HG02981 (cell line): ENCODE data around the gene LMNB1.
"Not testable (repeated sequence)": the region's sequence is repeated elsewhere in the genome, so short reads cannot be mapped to it uniquely, and the experiment has no call there.

Experiments used
- ATAC-seq: cut with Tn5 transposase; IDR thresholded peaks from one replicate; pipeline ENCODE4 v1.9.1; 2021; ENCODE audit warnings: mild to moderate bottlenecking, moderate library complexity; ENCODE audit not compliant: unreplicated experiment

Gene LMNB1

DNA sequence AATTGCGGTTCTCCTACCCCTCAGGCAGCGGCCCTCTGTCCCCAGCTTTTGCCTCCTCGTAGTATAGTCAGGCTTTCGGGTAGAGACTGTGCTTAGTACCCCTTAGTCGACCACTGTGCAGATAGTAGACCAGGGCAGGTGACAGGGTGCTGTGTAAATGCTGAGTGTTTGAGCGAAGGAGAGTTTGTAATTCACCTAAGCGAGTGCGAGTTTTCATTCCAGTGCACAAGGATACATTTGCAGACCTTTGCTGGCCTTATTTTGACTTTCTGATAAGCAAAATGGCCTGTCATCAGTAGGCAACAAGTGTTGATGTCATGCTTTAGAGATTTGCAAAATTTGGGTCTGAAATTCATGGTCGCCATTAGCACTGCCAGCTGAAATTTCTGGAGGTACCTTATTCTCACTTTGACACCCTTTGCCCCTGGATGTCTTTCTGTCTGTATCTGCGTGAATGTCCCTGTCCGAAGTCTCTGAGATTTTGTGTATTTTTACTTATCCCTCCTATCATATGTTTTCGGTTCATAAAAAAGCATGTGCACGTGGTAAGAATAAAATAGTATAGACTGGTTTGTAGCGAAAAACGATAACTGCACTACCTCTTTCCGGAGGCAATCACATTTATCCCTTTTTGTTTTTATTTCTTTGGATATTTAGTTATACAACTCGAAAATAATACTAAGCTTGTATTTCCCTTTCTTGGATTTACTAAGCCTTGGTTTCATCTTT is 1.9 kb downstream of the LMNB1 start:
- ATAC-seq: peak; percentile 2

- no peak for ATAC-seq
Measured at GRCh38 chr5:126780165-126780827, 3.4 kb downstream of the LMNB1 start.

GRCh38 chr5:126788409-126788808 is 11.5 kb downstream of the LMNB1 start:
- not testable (repeated sequence) for ATAC-seq

- ATAC-seq: no peak
Measured at GRCh38 chr5:126793097-126793496, 16.2 kb downstream of the LMNB1 start.

- not testable (repeated sequence) for ATAC-seq
Measured at GRCh38 chr5:126793648-126794047, 16.7 kb downstream of the LMNB1 start.

DNA sequence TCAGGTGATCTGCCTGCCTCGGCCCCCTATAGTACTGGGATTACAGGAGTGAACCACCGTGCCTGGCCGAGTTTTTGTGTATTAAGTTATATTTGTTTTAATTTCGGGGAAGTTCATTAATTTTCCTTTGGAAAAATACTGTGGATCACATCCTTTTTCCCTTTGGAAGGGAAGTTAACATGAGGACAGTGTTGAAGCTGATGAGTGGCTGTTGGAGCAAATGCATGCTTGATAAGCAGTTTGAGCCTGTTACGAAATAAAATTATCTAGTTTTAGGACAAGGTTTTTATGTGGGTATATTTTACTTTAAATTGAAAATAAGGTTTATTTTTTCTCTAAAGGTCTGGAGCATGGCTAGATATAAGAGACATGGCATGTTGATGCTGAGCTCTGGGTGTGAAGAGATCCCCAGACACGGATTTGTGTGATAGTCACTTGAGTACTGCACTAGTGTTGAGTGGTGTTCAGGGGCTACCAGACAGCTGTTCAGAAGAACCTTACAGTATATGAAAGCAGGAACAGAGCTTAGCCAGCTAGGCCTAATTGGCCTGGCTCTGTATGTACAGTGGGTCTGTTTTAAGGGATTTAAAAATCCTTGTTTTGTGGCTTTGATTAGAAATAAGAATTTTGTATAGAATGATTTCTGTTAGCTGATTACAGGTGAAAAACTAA is 17.4 kb downstream of the LMNB1 start:
- no peak for ATAC-seq

GRCh38 chr5:126799780-126800179 is 22.8 kb downstream of the LMNB1 start:
- no peak for ATAC-seq

DNA sequence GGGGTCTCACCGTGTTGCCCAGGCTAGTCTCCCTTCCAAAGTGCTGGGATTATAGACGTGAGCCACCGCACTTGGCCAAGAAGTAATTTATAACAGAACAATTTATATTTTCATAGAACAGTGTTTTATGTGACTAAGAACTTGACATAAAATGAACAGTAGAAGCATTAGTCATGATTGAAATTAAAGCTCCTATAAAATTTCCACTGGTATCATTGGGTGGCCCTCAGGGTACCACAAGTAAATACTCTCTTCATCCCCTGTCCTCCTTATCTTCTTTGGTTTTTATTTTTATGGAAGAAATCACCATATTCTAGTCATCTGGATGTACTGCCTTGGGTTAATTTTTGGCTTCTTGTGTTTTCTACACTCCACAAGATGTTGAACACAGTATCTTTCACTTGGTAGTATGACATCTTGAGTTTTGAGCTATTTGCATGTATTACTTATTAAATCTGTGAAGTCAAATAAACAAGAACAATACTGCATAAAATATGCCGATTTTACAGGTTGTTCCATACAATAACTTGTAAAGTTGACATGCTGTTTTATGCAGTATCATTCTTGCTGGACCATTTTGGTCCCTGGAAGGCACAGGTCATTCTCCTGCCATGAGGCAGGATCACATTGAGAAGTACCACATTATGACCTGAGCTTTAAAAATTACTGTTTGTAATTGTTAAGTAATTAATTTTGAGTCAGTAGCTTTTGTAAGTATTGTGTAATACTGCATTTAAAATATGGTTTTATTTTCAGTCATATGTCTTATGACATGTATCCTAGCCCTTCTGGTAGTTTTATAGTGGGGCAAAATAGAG is 24.4 kb downstream of the LMNB1 start:
- no peak for ATAC-seq

DNA sequence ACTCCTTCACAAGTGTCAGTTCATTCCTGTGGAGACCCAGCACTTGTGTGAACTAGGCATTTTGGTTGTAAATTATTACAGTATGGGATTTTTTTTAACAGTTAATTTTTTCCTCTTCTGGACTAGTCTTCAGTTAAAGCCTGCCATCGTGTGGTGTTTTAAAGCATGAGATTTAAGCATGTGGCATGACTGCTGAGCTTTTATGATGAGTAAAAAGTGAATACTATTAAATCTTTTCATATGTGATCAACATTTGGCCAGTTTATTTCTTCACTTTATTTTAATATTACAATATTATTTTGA is 25.0 kb downstream of the LMNB1 start:
- no peak for ATAC-seq

DNA sequence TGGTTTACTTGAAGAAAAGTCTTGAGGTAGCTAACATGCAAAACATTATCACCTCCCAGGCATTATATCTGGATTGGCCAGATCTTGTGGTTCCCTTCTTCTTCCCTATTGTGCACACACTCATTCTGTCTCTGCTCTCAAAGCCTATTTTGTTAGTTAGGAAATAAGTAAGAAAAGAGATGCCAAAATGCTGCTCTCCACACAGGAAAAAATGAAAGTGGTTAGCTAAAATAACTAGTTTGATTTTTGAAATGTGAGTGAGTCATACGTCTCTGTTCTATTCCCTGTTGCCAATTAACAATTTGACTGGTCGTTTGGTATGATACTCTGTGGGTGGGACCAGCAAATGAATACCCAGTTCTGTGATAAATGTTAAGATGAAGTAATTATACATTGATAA is 28.1 kb downstream of the LMNB1 start:
- ATAC-seq: no peak

- peak; percentile 44 for ATAC-seq
Measured at GRCh38 chr5:126808521-126808988, 31.6 kb downstream of the LMNB1 start.

- no peak for ATAC-seq
Measured at GRCh38 chr5:126809916-126810315, 33.0 kb downstream of the LMNB1 start.

DNA sequence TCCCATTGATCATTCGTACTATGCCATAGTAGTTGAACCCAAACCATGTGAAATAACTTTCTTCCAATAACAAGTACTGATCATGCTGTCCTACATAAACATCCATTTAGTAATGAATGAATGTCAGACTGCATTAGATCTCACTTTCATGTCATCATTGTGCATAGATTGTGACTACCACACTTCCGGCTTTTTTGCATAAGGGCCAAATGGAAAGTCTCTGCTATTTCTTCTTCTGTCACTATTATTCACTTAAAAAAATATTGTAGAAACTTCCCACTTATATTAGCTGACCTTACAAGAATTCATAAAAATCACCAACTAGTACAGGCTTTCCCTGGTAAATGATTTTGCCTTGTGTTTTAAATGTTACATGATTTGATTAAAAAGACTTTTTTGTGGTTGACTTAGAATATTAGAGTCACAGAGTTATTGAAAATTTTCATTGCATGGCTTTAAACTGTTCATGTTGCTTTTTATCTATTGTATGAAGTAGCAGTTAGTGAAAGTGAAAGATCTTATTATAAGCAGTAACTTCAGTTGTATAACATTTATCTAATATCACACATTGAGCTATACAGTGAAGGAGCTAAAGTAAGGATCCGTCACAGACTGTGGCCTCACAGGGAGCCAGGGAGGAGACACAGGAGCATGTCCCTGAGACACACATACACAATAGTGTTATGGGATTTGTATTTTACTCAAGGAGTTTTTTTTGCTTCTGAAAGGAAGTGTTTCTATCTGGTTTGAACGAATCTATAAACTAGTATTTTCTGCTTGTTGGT is 33.9 kb downstream of the LMNB1 start:
- ATAC-seq: no peak

DNA sequence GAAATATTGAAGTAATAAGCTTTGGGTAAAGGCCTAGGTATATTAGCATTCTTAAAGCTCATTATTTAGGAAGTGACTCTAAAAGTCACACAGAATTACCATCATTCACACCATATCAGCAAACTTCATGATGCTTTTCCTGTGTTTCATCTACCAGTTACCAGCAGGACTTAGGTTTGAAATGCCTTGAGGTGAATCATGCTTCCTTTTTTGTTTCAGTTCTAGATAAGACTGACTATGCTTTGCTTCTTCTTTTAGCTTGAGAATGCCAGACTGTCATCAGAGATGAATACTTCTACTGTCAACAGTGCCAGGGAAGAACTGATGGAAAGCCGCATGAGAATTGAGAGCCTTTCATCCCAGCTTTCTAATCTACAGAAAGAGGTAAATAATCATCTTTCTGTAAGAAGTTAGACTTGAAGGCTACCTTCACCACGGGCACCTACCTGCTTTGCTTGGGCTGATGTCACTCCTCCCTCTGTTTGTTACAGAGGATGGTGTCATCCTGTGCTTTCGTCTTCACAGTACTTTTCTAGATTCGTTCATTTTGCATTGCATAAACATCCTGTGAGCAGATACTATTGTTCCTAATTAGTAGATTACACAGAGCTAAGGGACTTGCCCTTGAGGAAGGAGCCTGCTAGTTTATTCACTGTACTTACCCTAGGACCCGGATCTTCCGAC is 34.7 kb downstream of the LMNB1 start:
- no peak for ATAC-seq

- no peak for ATAC-seq
Measured at GRCh38 chr5:126812199-126812570, 35.2 kb downstream of the LMNB1 start.

DNA sequence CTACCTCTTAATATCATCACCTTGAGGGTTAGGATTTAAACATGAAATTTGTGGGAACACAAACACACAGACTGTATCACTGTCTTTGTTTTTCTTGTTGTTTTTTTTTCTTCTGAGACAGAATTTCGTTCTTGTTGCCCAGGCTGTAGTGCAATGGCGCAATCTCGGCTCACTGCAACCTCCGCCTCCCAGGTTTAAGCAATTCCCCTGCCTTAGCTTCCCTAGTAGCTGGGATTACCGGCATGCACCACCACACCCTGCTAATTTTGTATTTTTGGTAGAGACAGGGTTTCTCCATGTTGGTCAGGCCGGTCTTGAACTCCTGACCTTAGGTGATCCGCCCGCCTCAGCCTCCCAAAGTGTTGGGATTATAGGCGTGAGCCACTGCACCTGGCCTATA is 36.9 kb downstream of the LMNB1 start:
- ATAC-seq: not testable (repeated sequence)

DNA sequence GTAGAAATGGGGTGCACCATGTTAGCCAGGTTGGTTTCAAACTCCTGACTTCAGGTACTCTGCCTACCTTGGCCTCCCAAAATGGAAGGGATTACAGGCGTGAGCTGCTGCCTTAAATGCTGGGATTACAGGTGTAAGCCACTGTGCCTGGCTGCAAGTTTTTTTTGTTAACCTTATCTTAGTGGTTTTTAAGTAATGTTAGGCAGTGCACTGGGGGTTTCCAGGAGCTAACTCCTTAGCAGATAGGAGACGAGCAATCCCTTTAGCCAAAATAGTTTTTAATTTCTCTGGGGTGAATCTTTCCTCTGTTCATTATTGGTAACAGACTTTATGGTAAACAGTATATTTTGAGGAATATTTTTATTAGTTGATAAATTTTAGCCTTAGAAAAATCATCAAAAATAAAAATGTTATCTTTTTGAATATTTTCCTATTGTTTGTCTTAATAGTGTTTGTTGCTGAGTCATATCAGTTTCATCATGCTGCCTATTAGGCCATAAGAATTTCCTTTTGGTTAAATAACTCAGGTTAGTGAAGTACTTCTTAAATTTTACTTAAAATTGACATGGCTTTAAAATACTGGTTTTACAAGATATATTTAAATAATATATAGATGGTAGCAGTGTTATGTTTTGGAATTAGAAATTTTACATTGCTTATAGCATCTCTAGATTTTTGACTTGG is 37.9 kb downstream of the LMNB1 start:
- ATAC-seq: no peak

GRCh38 chr5:126816649-126817048 is 39.7 kb downstream of the LMNB1 start:
- no peak for ATAC-seq

DNA sequence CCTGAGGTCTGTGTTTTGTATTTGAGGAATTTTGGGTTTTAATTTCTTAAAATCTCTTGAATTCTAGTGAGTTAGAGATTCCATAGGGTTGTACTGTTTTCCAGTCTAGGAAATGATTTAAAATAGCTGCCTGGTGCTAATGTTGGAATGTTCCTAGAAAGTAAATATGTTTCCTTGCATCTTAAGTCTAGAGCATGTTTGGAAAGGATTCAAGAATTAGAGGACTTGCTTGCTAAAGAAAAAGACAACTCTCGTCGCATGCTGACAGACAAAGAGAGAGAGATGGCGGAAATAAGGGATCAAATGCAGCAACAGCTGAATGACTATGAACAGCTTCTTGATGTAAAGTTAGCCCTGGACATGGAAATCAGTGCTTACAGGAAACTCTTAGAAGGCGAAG is 41.8 kb downstream of the LMNB1 start:
- no peak for ATAC-seq
